ENCODE data around the gene HMGN4.
"Not testable (repeated sequence)": the region's sequence is repeated elsewhere in the genome, so short reads cannot be mapped to it uniquely, and the experiment has no call there.

HMGN4 gene

GRCh38 chr6:26537846-26538571, at the start of gene HMGN4:
HMGN4 (plus strand) TSS chr6:26538366; CDS start chr6:26545207, 6,841 bp downstream.
- DNase-seq (peak; percentile 83), ATAC-seq (peak; percentile 75)

GRCh38 chr6:26489996-26490964, 47.9 kb upstream of the HMGN4 start:
- DNase-seq, result no peak
- ATAC-seq, result no peak

- DNase-seq (no peak), ATAC-seq (no peak)
Observed at GRCh38 chr6:26491604-26492003, 46.6 kb upstream of the HMGN4 start.

GRCh38 chr6:26493258-26493657, 44.9 kb upstream of the HMGN4 start:
- ATAC-seq, result peak; percentile 46
- no peak for DNase-seq

GRCh38 chr6:26494117-26494516, 44.0 kb upstream of the HMGN4 start:
- no peak for ATAC-seq
- no peak for DNase-seq

GRCh38 chr6:26495281-26495680, 42.9 kb upstream of the HMGN4 start:
- ATAC-seq (no peak), DNase-seq (no peak)

- DNase-seq (no peak), ATAC-seq (no peak)
Observed at GRCh38 chr6:26497610-26498009, 40.6 kb upstream of the HMGN4 start.

GRCh38 chr6:26500102-26500501, 38.1 kb upstream of the HMGN4 start, which contains the start of gene BTN1A1:
BTN1A1 (plus strand) TSS chr6:26500303; CDS start chr6:26501287, 984 bp downstream.
- ATAC-seq, result no peak
- DNase-seq, result no peak

GRCh38 chr6:26501482-26501986, 36.6 kb upstream of the HMGN4 start:
- peak; percentile 45 for DNase-seq
- ATAC-seq, result peak; percentile 52

- no peak for ATAC-seq
Observed at GRCh38 chr6:26502165-26502564, 36.0 kb upstream of the HMGN4 start.

GRCh38 chr6:26502626-26503025, 35.5 kb upstream of the HMGN4 start:
- no peak for ATAC-seq
- no peak for DNase-seq

More at GRCh38 chr6:26502165-26502564, 36.0 kb upstream of the HMGN4 start:
- DNase-seq, result no peak

GRCh38 chr6:26507658-26508057, 30.5 kb upstream of the HMGN4 start:
- ATAC-seq (no peak), DNase-seq (no peak)

- not testable (repeated sequence) for DNase-seq, ATAC-seq
Observed at GRCh38 chr6:26511033-26511432, 27.1 kb upstream of the HMGN4 start.

- ATAC-seq (no peak), DNase-seq (no peak)
Observed at GRCh38 chr6:26514984-26515383, 23.2 kb upstream of the HMGN4 start.

GRCh38 chr6:26516481-26517427, 21.4 kb upstream of the HMGN4 start:
- no peak for ATAC-seq
- no peak for DNase-seq

- ATAC-seq (no peak), DNase-seq (no peak)
Observed at GRCh38 chr6:26519359-26519758, 18.8 kb upstream of the HMGN4 start.

- peak; percentile 49 for DNase-seq
- no peak for ATAC-seq
Observed at GRCh38 chr6:26520237-26520849, 17.8 kb upstream of the HMGN4 start.

GRCh38 chr6:26520850-26521599, 17.1 kb upstream of the HMGN4 start:
- ATAC-seq (peak; percentile 78), DNase-seq (peak; percentile 81)

GRCh38 chr6:26521600-26522391, 16.4 kb upstream of the HMGN4 start:
- DNase-seq (peak; percentile 81), ATAC-seq (peak; percentile 93)
